Sigmoid colon (tissue), 4 donors: ENCODE measurements around the gene KRTAP5-6.

Experiments
- CTCF ChIP-seq, 4 experiments: fragments of 450-650 bp in 3 of 4; fragments of 200-600 bp in 1 of 4; IDR thresholded peaks; one replicate each; pipeline ENCODE4 v1.5.1; 2016 to 2019; ENCODE audit warnings: antibody characterized with exemption in 4 of 4, mild to moderate bottlenecking in 3 of 4, moderate library complexity in 2 of 4
- POLR2AphosphoS5 ChIP-seq, 4 donors: sonication (generic); formaldehyde crosslinking; IDR thresholded peaks; one replicate each; pipeline ENCODE4 v1.6.1; 2017; ENCODE audit warnings: antibody characterized with exemption in 4 of 4

GRCh38 chr11:1672613-1673350 lies 24.2 kb upstream of the KRTAP5-6 start:
- TF ChIP-seq CTCF (IDR thresholded peaks at IDR 0.05) = no peak
- TF ChIP-seq POLR2AphosphoS5 (IDR thresholded peaks at IDR 0.05) = no peak
